IPS DF 6.9 (cell line): ENCODE data around the gene PMM1.
"Not testable (repeated sequence)": the region's sequence is repeated elsewhere in the genome, so short reads cannot be mapped to it uniquely, and the experiment has no call there.

Experiments used
- DNase-seq: peaks from one replicate; pipeline ENCODE4 v3.0.0-alpha.2; 2013; ENCODE audit warnings: low read depth, low spot score
- H3K27ac ChIP-seq: one replicate; pipeline ENCODE4 v1.5.1; 2013; ENCODE audit warnings: low read length, control low read depth
- H3K27me3 ChIP-seq: 2 replicates; pipeline ENCODE4 v1.6.1; 2013; ENCODE audit warnings: mild to moderate bottlenecking, low read length; ENCODE audit not compliant: control insufficient read depth, insufficient read depth
- H3K36me3 ChIP-seq: 2 replicates; pipeline ENCODE4 v1.6.1; 2013; ENCODE audit warnings: low read length; ENCODE audit not compliant: control insufficient read depth, insufficient read depth
- H3K4me1 ChIP-seq: 2 replicates; pipeline ENCODE4 v1.6.1; 2013; ENCODE audit warnings: low read length; ENCODE audit not compliant: control insufficient read depth, insufficient read depth
- H3K4me3 ChIP-seq: 2 replicates; pipeline ENCODE4 v1.5.1; 2013; ENCODE audit warnings: mild to moderate bottlenecking, low read length
- H3K9me3 ChIP-seq: 2 replicates; pipeline ENCODE4 v1.6.1; 2013; ENCODE audit warnings: low read length, inconsistent platforms; ENCODE audit not compliant: control insufficient read depth, insufficient read depth
- WGBS: extraction: QIAGEN DNeasy Blood & Tissue Kit; methylation state at CpG from one replicate; pipeline ENCODE4 v1.1.7; 2013; ENCODE audit warnings: mixed read lengths, missing lambda C conversion rate; ENCODE audit not compliant: insufficient read length, insufficient coverage; 5-methylcytosine and 5-hydroxymethylcytosine counted together

The PMM1 gene

DNA sequence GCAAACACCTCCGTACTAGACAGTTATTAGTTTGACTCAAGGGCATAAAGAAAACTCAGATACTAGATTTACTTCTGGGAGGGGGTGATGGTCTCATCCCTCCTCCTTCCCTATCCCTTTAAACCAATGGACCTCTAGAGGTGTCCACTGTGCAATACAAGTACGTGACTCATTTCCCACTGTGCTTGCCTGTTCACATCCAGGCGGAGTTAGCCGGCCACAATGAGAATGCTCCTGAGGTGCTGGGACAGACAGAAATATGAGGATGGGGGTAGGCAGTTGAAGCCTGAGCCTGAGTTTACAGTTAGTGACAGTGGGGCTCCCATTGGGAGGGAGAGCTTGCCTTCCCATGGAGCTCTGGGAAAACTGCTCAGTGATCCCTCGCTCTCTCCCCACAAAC, 8.4 kb upstream of the PMM1 start:
- Histone ChIP-seq H3K27me3 (no peaks in the 10 kb centered on the region), H3K4me3 (no peak overlapping the region), H3K4me1 (no peaks in the 10 kb centered on the region; the same call in 1 of the 2 replicates), H3K36me3 (peaks cover 8% of the 10 kb centered on the region), H3K27ac (no peak overlapping the region), H3K9me3 (no peaks in the 10 kb centered on the region)
- DNase-seq: no peak
- WGBS: no CpG with 5 or more reads among the region's 5 CpGs

DNA sequence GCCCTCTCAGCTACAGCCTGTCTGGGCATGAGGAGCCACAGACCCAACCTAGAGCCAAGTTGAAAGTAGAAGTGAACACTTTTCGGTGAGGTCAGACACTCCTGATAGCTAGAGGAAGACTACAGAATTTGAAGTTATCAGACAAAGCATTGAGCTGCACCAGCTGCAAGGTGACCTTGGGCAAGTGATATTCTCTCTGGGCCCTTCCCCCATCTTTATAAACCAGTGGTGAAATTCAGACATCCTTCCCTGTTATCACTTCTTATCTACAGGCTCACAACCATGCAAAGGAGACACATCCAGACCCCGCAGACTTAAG, 8.0 kb upstream of the PMM1 start:
- H3K4me1 ChIP-seq: no peaks in the 10 kb centered on the region; the same call in 1 of the 2 replicates
- no peak overlapping the region for H3K27ac ChIP-seq
- WGBS: no CpG with 5 or more reads among the region's 2 CpGs
- no peak overlapping the region for H3K4me3 ChIP-seq
- no peaks in the 10 kb centered on the region for H3K27me3 ChIP-seq
- DNase-seq: no peak
- H3K36me3 ChIP-seq: peaks cover 5% of the 10 kb centered on the region; the same call in 1 of the 2 replicates
- no peaks in the 10 kb centered on the region for H3K9me3 ChIP-seq

- no peaks in the 10 kb centered on the region for H3K9me3 ChIP-seq
- WGBS: no CpG with 5 or more reads among the region's 13 CpGs
- no peak overlapping the region for H3K4me3 ChIP-seq
- no peaks in the 10 kb centered on the region for H3K27me3 ChIP-seq
- no peaks in the 10 kb centered on the region; the same call in 1 of the 2 replicates for H3K4me1 ChIP-seq
- no peaks in the 10 kb centered on the region for H3K36me3 ChIP-seq
- DNase-seq: peak; percentile 45
- H3K27ac ChIP-seq: no peak overlapping the region
Observed at GRCh38 chr22:41596776-41597634, 7.4 kb upstream of the PMM1 start.

GRCh38 chr22:41595703-41596102, 6.1 kb upstream of the PMM1 start:
- no CpG with 5 or more reads among the region's 5 CpGs for whole genome bisulfite sequencing
- Histone ChIP-seq H3K36me3 (no peaks in the 10 kb centered on the region), H3K27ac (no peak overlapping the region), H3K9me3 (no peaks in the 10 kb centered on the region), H3K4me3 (no peak overlapping the region), H3K4me1 (no peaks in the 10 kb centered on the region; the same call in 1 of the 2 replicates), H3K27me3 (no peaks in the 10 kb centered on the region)
- DNase-seq: no peak

DNA sequence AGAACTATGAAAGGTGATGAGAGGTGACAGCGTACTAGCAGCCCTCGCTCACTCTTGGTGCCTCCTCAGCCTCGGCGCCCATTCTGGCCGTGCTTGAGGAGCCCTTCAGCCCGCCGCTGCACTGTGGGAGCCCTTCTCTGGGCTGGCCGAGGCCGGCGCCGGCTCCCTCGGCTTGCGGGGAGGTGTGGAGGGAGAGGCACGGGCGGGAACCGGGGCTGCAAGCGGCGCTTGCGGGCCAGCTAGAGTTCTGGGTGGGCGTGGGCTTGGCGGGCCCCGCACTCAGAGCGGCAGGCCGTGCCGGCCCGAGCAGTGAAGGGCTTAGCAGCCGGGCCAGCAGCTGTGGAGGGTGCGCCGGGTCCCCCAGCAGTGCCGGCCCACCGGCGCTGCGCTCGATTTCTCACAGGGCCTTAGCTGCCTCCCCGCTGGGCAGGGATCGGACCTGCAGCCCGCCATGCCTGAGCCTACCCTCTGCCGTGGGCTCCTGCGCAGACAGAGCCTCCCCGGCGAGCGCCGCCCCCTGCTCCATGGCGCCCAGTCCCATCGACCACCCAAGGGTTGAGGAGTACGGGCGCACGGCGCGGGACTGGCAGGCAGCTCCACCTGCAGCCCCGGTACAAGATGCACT, 3.8 kb upstream of the PMM1 start:
- H3K27ac ChIP-seq, DNase-seq, H3K4me1 ChIP-seq, H3K27me3 ChIP-seq, H3K9me3 ChIP-seq, H3K36me3 ChIP-seq, H3K4me3 ChIP-seq: not testable (repeated sequence)
- WGBS: no CpG with 5 or more reads among the region's 51 CpGs

DNA sequence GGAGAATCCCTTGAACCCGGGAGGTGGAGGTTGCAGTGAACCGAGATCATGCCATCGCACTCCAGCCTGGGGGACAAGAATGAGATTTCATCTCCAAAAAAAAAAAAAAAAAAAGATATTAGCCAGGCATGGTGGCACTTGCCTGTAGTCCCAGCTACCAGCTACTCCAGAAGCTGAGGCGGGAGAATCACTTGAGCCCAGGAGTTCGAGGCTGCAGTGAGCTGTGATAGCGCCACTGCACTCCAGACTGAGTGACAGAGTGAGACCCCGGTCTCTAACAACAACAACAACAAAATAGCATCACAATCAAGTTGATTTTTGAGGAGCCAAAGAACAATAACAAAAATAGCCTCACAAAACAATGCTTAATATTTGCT, 2.3 kb downstream of the PMM1 start:
- WGBS: no CpG with 5 or more reads among the region's 7 CpGs
- no peak for DNase-seq

GRCh38 chr22:41585898-41586297, 3.7 kb downstream of the PMM1 start:
- no CpG with 5 or more reads among the region's 7 CpGs for WGBS
- H3K4me1 ChIP-seq: no peaks in the 10 kb centered on the region
- no peak for DNase-seq
- H3K27ac ChIP-seq: no peak overlapping the region
- H3K27me3 ChIP-seq: no peaks in the 10 kb centered on the region
- H3K36me3 ChIP-seq: no peaks in the 10 kb centered on the region
- no peaks in the 10 kb centered on the region for H3K9me3 ChIP-seq
- no peak overlapping the region for H3K4me3 ChIP-seq

More for the DNA sequence above, 2.3 kb downstream of the PMM1 start:
- Histone ChIP-seq H3K27me3 (no peaks in the 10 kb centered on the region), H3K4me3 (no peak overlapping the region), H3K27ac (no peak overlapping the region), H3K36me3 (no peaks in the 10 kb centered on the region), H3K9me3 (no peaks in the 10 kb centered on the region), H3K4me1 (no peaks in the 10 kb centered on the region)

DNA sequence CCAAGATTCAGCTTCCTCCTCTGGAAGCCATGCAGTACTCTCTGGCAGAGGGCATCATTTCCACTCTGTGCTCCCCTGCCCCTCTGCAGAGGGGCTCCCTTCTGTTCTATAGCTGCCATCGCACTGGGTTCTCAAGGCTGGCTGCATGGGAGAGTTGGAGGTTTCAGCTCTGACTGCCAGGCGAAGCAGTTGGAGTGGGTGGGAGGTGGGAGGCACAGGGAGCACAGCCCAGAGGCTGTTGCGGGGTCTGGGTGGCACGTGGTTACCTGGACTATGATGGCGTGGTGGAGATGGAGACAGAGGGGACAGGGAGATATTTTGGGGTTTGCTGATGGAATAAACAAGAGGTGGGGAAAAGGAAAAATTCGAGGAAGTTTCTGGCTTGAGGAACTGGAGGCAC, 4.8 kb downstream of the PMM1 start:
- no peaks in the 10 kb centered on the region for H3K36me3 ChIP-seq
- no peaks in the 10 kb centered on the region for H3K4me1 ChIP-seq
- no peak overlapping the region for H3K27ac ChIP-seq
- no CpG with 5 or more reads among the region's 6 CpGs for WGBS
- H3K4me3 ChIP-seq: no peak overlapping the region
- H3K9me3 ChIP-seq: no peaks in the 10 kb centered on the region
- H3K27me3 ChIP-seq: no peaks in the 10 kb centered on the region
- DNase-seq: no peak

- DNase-seq: no peak
- Histone ChIP-seq H3K36me3 (no peaks in the 10 kb centered on the region), H3K27ac (no peak overlapping the region), H3K9me3 (no peaks in the 10 kb centered on the region), H3K27me3 (no peaks in the 10 kb centered on the region), H3K4me3 (no peak overlapping the region), H3K4me1 (no peaks in the 10 kb centered on the region)
- no CpG with 5 or more reads among the region's 8 CpGs for WGBS
Observed at GRCh38 chr22:41582694-41583093, 6.9 kb downstream of the PMM1 start.

DNA sequence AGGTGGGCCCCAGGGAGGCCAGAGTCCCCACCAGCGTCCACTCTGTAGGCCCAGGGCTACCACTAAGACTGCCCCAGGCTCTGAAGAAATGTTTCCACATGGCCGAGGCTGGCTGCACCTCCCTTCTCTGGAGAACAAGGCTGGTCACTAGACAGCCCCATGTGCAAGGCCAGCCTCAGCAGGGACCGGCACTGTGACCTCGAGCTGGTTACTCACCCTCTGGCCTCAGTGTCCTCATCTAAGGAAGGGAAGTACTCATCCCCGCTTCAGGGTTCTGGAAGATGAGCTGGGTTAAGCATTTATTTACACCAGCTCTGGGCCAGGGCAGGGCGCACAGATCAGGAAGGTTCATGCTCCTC, 9.7 kb downstream of the PMM1 start:
- H3K27me3 ChIP-seq: no peaks in the 10 kb centered on the region
- H3K36me3 ChIP-seq: no peaks in the 10 kb centered on the region; the same call in 1 of the 2 replicates
- H3K27ac ChIP-seq: no peak overlapping the region
- no peak overlapping the region for H3K4me3 ChIP-seq
- H3K4me1 ChIP-seq: no peaks in the 10 kb centered on the region
- no peak for DNase-seq
- no CpG with 5 or more reads among the region's 6 CpGs for WGBS
- H3K9me3 ChIP-seq: no peaks in the 10 kb centered on the region
